ENCODE data around the gene RFNG. TPM values are rescaled to one million over a fixed set of nuclear protein-coding genes. Genes with fewer than 3 reads are reported as not detected.

RFNG gene
- total RNA-seq, 2 experiments from 2014 or later, result 16.9 to 17.5 TPM

- Mint-ChIP-seq H3K9me3 (ENCODE audit: low read depth) (no peaks in the 10 kb centered on the region), H3K27me3 (no peaks in the 10 kb centered on the region), H3K4me3 (no peak overlapping the region), H3K36me3 (ENCODE audit: low read depth) (peaks cover 7% of the 10 kb centered on the region), H3K4me1 (peaks cover 8% of the 10 kb centered on the region), H3K27ac (no peak overlapping the region)
- no peak for DNase-seq
- no peak for ATAC-seq
- CTCF ChIA-PET, result no interaction called here
- POLR2A ChIA-PET, result no interaction called here
- intact Hi-C loops (cut with DNase I, micrococcal nuclease), result no loop called here
Measured at GRCh38 chr17:82060614-82061013, 9.0 kb upstream of the RFNG start.

GRCh38 chr17:82060001-82060380 is 8.4 kb upstream of the RFNG start:
- no peaks in the 10 kb centered on the region for H3K9me3 Mint-ChIP-seq (ENCODE audit: low read depth)
- no peaks in the 10 kb centered on the region for H3K27me3 Mint-ChIP-seq
- intact Hi-C loops (cut with DNase I, micrococcal nuclease), result no loop called here
- ChIA-PET POLR2A (no interaction called here), CTCF (no interaction called here)
- H3K36me3 Mint-ChIP-seq (ENCODE audit: low read depth), result peaks cover 7% of the 10 kb centered on the region
- H3K27ac Mint-ChIP-seq, result no peak overlapping the region
- no peak overlapping the region for H3K4me3 Mint-ChIP-seq
- no peak for DNase-seq
- ATAC-seq, result no peak
- peaks cover 8% of the 10 kb centered on the region for H3K4me1 Mint-ChIP-seq

- ATAC-seq, result no peak
- H3K4me3 Mint-ChIP-seq, result no peak overlapping the region
- H3K36me3 Mint-ChIP-seq (ENCODE audit: low read depth), result peaks cover 7% of the 10 kb centered on the region
- peaks cover 7% of the 10 kb centered on the region for H3K4me1 Mint-ChIP-seq
- no peak for DNase-seq
- no peaks in the 10 kb centered on the region for H3K27me3 Mint-ChIP-seq
- POLR2A ChIA-PET, result no interaction called here
- no peak overlapping the region for H3K27ac Mint-ChIP-seq
- H3K9me3 Mint-ChIP-seq (ENCODE audit: low read depth), result no peaks in the 10 kb centered on the region
- intact Hi-C loops (cut with DNase I, micrococcal nuclease), result no loop called here
- CTCF ChIA-PET, result no interaction called here
Measured at GRCh38 chr17:82059272-82060000, 7.8 kb upstream of the RFNG start.

- Mint-ChIP-seq H3K4me1 (peaks cover 2% of the 10 kb centered on the region), H3K27me3 (no peaks in the 10 kb centered on the region), H3K27ac (no peak overlapping the region), H3K36me3 (ENCODE audit: low read depth) (peaks cover 7% of the 10 kb centered on the region), H3K9me3 (ENCODE audit: low read depth) (no peaks in the 10 kb centered on the region), H3K4me3 (no peak overlapping the region)
- no peak for ATAC-seq
- ChIA-PET POLR2A (no interaction called here), CTCF (no interaction called here)
- no peak for DNase-seq
- intact Hi-C loops (cut with DNase I, micrococcal nuclease), result no loop called here
Measured at GRCh38 chr17:82058855-82059249, 7.2 kb upstream of the RFNG start.

GRCh38 chr17:82058230-82058854 is 6.7 kb upstream of the RFNG start:
- intact Hi-C loops (cut with DNase I, micrococcal nuclease), result no loop called here
- ATAC-seq (no peak), DNase-seq (no peak)
- H3K27ac Mint-ChIP-seq, result no peak overlapping the region
- ChIA-PET CTCF (no interaction called here), POLR2A (no interaction called here)
- H3K4me1 Mint-ChIP-seq, result peaks cover 6% of the 10 kb centered on the region
- H3K36me3 Mint-ChIP-seq (ENCODE audit: low read depth), result peaks cover 8% of the 10 kb centered on the region
- H3K4me3 Mint-ChIP-seq, result no peak overlapping the region
- no peaks in the 10 kb centered on the region for H3K9me3 Mint-ChIP-seq (ENCODE audit: low read depth)
- no peaks in the 10 kb centered on the region for H3K27me3 Mint-ChIP-seq

GRCh38 chr17:82056729-82057621 is 5.4 kb upstream of the RFNG start:
- Mint-ChIP-seq H3K27me3 (no peaks in the 10 kb centered on the region), H3K4me3 (no peak overlapping the region), H3K4me1 (peaks cover 12% of the 10 kb centered on the region), H3K27ac (no peak overlapping the region), H3K36me3 (ENCODE audit: low read depth) (peaks cover 9% of the 10 kb centered on the region), H3K9me3 (ENCODE audit: low read depth) (no peaks in the 10 kb centered on the region)
- DNase-seq (peak; percentile 3), ATAC-seq (no peak)
- intact Hi-C loops (cut with DNase I, micrococcal nuclease), result no loop called here
- ChIA-PET CTCF (interaction anchor here (1.1 kb wide), 1 partner anchor 19 kb away, joined by 4 read pairs; the partner anchor contains the start of gene DCXR), POLR2A (no interaction called here)

- Mint-ChIP-seq H3K9me3 (ENCODE audit: low read depth) (no peaks in the 10 kb centered on the region), H3K4me1 (peaks cover 12% of the 10 kb centered on the region), H3K27ac (no peak overlapping the region), H3K4me3 (no peak overlapping the region), H3K36me3 (ENCODE audit: low read depth) (peaks cover 9% of the 10 kb centered on the region), H3K27me3 (no peaks in the 10 kb centered on the region)
- ChIA-PET CTCF (interaction anchor here (1.1 to 1.4 kb wide), 2 partner anchors 18 to 19 kb away, joined by 4 to 5 read pairs; partner anchors contain the start of gene DCXR), POLR2A (no interaction called here)
- ATAC-seq (no peak), DNase-seq (peak; percentile 4)
- intact Hi-C loops (cut with DNase I, micrococcal nuclease), result no loop called here
Measured at GRCh38 chr17:82055965-82056728, 4.5 kb upstream of the RFNG start.

GRCh38 chr17:82055023-82055964 is 3.7 kb upstream of the RFNG start:
- DNase-seq, result peak; percentile 3
- H3K27me3 Mint-ChIP-seq, result no peaks in the 10 kb centered on the region
- peaks cover 8% of the 10 kb centered on the region for H3K36me3 Mint-ChIP-seq (ENCODE audit: low read depth)
- no peaks in the 10 kb centered on the region for H3K9me3 Mint-ChIP-seq (ENCODE audit: low read depth)
- POLR2A ChIA-PET, result no interaction called here
- intact Hi-C loops (cut with DNase I, micrococcal nuclease), result no loop called here
- H3K27ac Mint-ChIP-seq, result no peak overlapping the region
- no peak overlapping the region for H3K4me3 Mint-ChIP-seq
- ATAC-seq, result no peak
- H3K4me1 Mint-ChIP-seq, result peaks cover 18% of the 10 kb centered on the region
- CTCF ChIA-PET, result interaction anchor here (1.4 kb wide), 1 partner anchor 18 kb away, joined by 5 read pairs; the partner anchor contains the start of gene DCXR

- Mint-ChIP-seq H3K36me3 (ENCODE audit: low read depth) (peaks cover 8% of the 10 kb centered on the region), H3K27ac (no peak overlapping the region), H3K9me3 (ENCODE audit: low read depth) (no peaks in the 10 kb centered on the region), H3K4me1 (peaks cover 21% of the 10 kb centered on the region), H3K27me3 (no peaks in the 10 kb centered on the region), H3K4me3 (no peak overlapping the region)
- DNase-seq (peak; percentile 4), ATAC-seq (no peak)
- POLR2A ChIA-PET, result no interaction called here
- intact Hi-C loops (cut with DNase I, micrococcal nuclease), result no loop called here
- CTCF ChIA-PET, result interaction anchor here (1.4 kb wide), 1 partner anchor 17 kb away, joined by 5 read pairs; the partner anchor contains the start of gene DCXR
Measured at GRCh38 chr17:82054351-82055022, 2.9 kb upstream of the RFNG start.
